ENCODE results near the gene DNLZ. TPM values are rescaled to one million over a fixed set of nuclear protein-coding genes. Genes with fewer than 3 reads are reported as not detected.

The DNLZ gene
- total and polyA plus RNA-seq, 2 of the 4 experiments (the other 2 are of a cell fraction), result 2.0 to 11.4 TPM

DNA sequence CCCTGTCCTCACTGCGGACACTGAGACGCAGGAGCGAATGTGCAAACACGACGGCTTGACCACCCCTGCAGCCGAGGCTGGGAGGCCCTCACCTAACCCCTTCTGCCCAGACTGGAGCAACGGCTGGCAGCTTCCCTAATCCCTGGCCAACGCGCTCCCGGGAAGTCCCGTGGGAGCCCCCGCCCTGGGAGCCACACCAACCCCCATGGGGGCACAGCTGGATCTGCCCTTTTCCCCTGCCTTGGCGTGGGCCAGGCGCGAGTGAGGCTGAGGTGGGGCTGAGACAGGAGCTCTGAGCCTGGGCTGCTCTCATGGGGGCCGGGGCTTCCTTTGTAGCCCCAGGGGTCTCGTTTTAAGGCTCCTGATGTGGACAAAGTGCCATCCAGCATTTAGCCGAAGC, 4.6 kb upstream of the DNLZ start:
- H3K14ac ChIP-seq (replicated peaks; ENCODE audit: low read depth, low read length), result no peak overlapping the region
- ChIA-PET POLR2A (ENCODE audit: unreplicated experiment) (no interaction called here), CTCF (no interaction called here)
- H3K4me3 ChIP-seq (ENCODE audit: insufficient read depth, low read depth, low read length), result no peak overlapping the region
- DNase-seq (no peak), ATAC-seq (ENCODE audit: low read depth) (no peak)
- H4K5ac ChIP-seq (ENCODE audit: low read depth, low read length), result no peak overlapping the region
- no peak overlapping the region for H3K4ac ChIP-seq (ENCODE audit: low read depth, low read length)
- no peak overlapping the region for H3K4me2 ChIP-seq (ENCODE audit: low read depth, low read length)
- no peak overlapping the region for H3K18ac ChIP-seq (ENCODE audit: low read depth, low read length)
- H2AFZ ChIP-seq (replicated peaks; ENCODE audit: low read length, poor library complexity), result no peak overlapping the region
- TF ChIP-seq CHD1 (IDR thresholded peaks at IDR 0.05; ENCODE audit: low read depth, low read length), result no peak
- no peak for TF ChIP-seq RAD21 (IDR thresholded peaks at IDR 0.05; ENCODE audit: low read length)
- no peak for TF ChIP-seq MAFK (IDR thresholded peaks at IDR 0.05; ENCODE audit: low read depth, low read length)
- TF ChIP-seq, protein P1, sequence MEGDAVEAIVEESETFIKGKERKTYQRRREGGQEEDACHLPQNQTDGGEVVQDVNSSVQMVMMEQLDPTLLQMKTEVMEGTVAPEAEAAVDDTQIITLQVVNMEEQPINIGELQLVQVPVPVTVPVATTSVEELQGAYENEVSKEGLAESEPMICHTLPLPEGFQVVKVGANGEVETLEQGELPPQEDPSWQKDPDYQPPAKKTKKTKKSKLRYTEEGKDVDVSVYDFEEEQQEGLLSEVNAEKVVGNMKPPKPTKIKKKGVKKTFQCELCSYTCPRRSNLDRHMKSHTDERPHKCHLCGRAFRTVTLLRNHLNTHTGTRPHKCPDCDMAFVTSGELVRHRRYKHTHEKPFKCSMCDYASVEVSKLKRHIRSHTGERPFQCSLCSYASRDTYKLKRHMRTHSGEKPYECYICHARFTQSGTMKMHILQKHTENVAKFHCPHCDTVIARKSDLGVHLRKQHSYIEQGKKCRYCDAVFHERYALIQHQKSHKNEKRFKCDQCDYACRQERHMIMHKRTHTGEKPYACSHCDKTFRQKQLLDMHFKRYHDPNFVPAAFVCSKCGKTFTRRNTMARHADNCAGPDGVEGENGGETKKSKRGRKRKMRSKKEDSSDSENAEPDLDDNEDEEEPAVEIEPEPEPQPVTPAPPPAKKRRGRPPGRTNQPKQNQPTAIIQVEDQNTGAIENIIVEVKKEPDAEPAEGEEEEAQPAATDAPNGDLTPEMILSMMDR (conservative IDR thresholded peaks at IDR 0.05; ENCODE audit: low read depth, low read length), result no peak
- TF ChIP-seq, protein P2, sequence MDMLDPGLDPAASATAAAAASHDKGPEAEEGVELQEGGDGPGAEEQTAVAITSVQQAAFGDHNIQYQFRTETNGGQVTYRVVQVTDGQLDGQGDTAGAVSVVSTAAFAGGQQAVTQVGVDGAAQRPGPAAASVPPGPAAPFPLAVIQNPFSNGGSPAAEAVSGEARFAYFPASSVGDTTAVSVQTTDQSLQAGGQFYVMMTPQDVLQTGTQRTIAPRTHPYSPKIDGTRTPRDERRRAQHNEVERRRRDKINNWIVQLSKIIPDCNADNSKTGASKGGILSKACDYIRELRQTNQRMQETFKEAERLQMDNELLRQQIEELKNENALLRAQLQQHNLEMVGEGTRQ (IDR thresholded peaks at IDR 0.05; ENCODE audit: low read depth, low read length), result no peak
- H2BK120ac ChIP-seq (ENCODE audit: low read depth, low read length), result no peak overlapping the region
- H3K23ac ChIP-seq (ENCODE audit: low read depth, low read length), result no peak overlapping the region
- H3K9me1 ChIP-seq (ENCODE audit: insufficient read depth, low read length), result peaks cover 9% of the 10 kb centered on the region
- H2BK5ac ChIP-seq (ENCODE audit: low read depth, low read length, poor library complexity, severe bottlenecking), result no peak overlapping the region
- no peak overlapping the region for H4K8ac ChIP-seq (ENCODE audit: low read depth in 2 of 2, low read length in 2 of 2)
- no peaks in the 10 kb centered on the region for H4K20me1 ChIP-seq (ENCODE audit: insufficient read depth, low read length)
- WGBS, 2 experiments (ENCODE audit: extremely low coverage in 2 of 2, insufficient read length in 1 of 2), result 73% methylated on average over 9 of the region's 18 CpGs; no CpG with 5 or more reads in 1 of the 2 experiments
- H3K4me1 ChIP-seq (ENCODE audit: control insufficient read depth, insufficient read depth, low read length), result peaks cover 17% of the 10 kb centered on the region
- no peak overlapping the region for H3K9ac ChIP-seq (ENCODE audit: low read depth, low read length)
- no peaks in the 10 kb centered on the region for H3K9me3 ChIP-seq (ENCODE audit: control insufficient read depth, insufficient read depth, low read length)
- no peak overlapping the region for H2AK9ac ChIP-seq (replicated peaks; ENCODE audit: low read depth, low read length, poor library complexity)
- no peak overlapping the region for H3K27ac ChIP-seq (ENCODE audit: insufficient read depth, low read length)
- H4K91ac ChIP-seq (ENCODE audit: insufficient read depth, low read depth, low read length), result no peak overlapping the region
- no peaks in the 10 kb centered on the region for H3K36me3 ChIP-seq (ENCODE audit: control insufficient read depth, insufficient read depth, low read length)
- H2BK20ac ChIP-seq (ENCODE audit: low read depth, low read length), result no peak overlapping the region
- H3K56ac ChIP-seq (ENCODE audit: extremely low read depth, insufficient read depth, low read length), result no peak overlapping the region
- in situ Hi-C loops (cut with MboI; ENCODE audit: low sequenced_read_pairs) (no loop called here), dilution Hi-C loops (cut with HindIII; ENCODE audit: low sequenced_read_pairs, unreplicated experiment) (no loop called here), intact Hi-C loops (cut with micrococcal nuclease) (no loop called here)
- peaks cover 3 to 6% of the 10 kb centered on the region in 2 experiments; a peak in 1 of 4 replicates for H3K79me1 ChIP-seq (ENCODE audit: low read depth in 1 of 2, low read length in 2 of 2)
- H3K27me3 ChIP-seq (ENCODE audit: control insufficient read depth, insufficient read depth, low read length), result no peaks in the 10 kb centered on the region
- H2AK5ac ChIP-seq (ENCODE audit: low read depth, low read length), result no peak overlapping the region
- no peak overlapping the region for H2BK15ac ChIP-seq (ENCODE audit: low read depth, low read length)
- no TSS peak for BruUV-seq (replicated peaks)
